Panc1 (cell line): ENCODE data around the gene TMEM109.

Source experiments
- CTCF ChIP-seq: fragments of 450-650 bp; IDR thresholded peaks from 2 replicates; pipeline ENCODE4 v1.5.1; 2017; ENCODE audit warnings: mild to moderate bottlenecking
- POLR2AphosphoS5 ChIP-seq: IDR thresholded peaks from 2 replicates; pipeline ENCODE4 v1.6.1; 2012; ENCODE audit warnings: mild to moderate bottlenecking, low read depth, low read length, moderate library complexity

GRCh38 chr11:60919956-60920355 lies 6.0 kb downstream of the TMEM109 start:
- no peak for TF ChIP-seq CTCF
- TF ChIP-seq POLR2AphosphoS5: no peak
